ENCODE measurements around the gene CCDC88C.

Gene CCDC88C

DNA sequence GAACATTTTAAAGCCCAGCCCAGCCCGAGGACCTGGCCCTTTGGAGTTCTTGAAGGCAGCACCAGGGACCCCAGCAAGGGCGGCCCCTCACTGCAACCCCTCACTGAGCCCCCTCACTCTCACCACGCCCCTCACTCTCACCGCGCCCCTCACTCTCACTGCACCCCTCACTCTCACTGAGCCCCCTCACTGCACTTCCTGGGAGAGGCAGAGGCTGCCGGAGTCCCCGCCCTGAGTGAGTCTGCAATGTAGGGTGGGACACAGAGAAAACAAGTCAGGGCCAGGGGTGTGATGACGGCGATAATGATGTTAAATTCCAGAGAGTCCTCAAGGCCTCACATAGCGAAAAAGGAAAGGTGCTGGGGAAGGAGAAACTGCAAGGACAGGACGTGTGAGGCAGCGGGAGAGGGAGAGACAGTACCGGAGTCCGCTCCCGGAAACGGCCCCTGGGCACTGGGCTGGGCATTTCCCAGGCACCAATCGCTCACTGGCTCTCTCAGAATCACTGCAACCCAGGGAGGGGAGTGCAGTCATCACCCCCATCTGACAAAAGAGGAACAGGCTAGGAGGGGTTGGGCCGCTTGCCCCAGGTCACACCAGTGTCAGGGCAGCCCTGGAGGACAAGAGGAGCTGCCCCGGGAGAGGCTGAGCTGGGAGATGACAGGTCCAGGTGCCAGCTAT lies 24.9 kb downstream of the CCDC88C start:
- no peak for ATAC-seq (ENCODE audit: insufficient read depth, low read depth)
- Histone ChIP-seq H3K4me2 (ENCODE audit: insufficient read depth, low read length) (no peak overlapping the region), H3K4me3 (ENCODE audit: low read depth in 1 of 2, low read length in 2 of 2) (no peak overlapping the region), H4K20me1 (ENCODE audit: insufficient read depth, low read length) (peaks cover 90% of the 10 kb centered on the region), H3K9me3 (ENCODE audit: insufficient read depth, low read length, severe bottlenecking) (no peaks in the 10 kb centered on the region), H2AFZ (ENCODE audit: low read depth, low read length) (no peak overlapping the region), H3K9ac (ENCODE audit: low read depth, low read length) (no peak overlapping the region), H3K79me2 (ENCODE audit: insufficient read depth, low read length) (peaks cover 95% of the 10 kb centered on the region), H3K4me1 (ENCODE audit: insufficient read depth, low read length) (peaks cover 21% of the 10 kb centered on the region), H3K27me3 (ENCODE audit: insufficient read depth, low read length, poor library complexity) (no peaks in the 10 kb centered on the region), H3K36me3 (ENCODE audit: insufficient read depth, low read length) (peaks cover 10% of the 10 kb centered on the region), H3K27ac (ENCODE audit: low read length) (no peak overlapping the region)
- no peak for DNase-seq
- TF ChIP-seq, protein P1, sequence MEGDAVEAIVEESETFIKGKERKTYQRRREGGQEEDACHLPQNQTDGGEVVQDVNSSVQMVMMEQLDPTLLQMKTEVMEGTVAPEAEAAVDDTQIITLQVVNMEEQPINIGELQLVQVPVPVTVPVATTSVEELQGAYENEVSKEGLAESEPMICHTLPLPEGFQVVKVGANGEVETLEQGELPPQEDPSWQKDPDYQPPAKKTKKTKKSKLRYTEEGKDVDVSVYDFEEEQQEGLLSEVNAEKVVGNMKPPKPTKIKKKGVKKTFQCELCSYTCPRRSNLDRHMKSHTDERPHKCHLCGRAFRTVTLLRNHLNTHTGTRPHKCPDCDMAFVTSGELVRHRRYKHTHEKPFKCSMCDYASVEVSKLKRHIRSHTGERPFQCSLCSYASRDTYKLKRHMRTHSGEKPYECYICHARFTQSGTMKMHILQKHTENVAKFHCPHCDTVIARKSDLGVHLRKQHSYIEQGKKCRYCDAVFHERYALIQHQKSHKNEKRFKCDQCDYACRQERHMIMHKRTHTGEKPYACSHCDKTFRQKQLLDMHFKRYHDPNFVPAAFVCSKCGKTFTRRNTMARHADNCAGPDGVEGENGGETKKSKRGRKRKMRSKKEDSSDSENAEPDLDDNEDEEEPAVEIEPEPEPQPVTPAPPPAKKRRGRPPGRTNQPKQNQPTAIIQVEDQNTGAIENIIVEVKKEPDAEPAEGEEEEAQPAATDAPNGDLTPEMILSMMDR (IDR thresholded peaks at IDR 0.05; ENCODE audit: borderline replicate concordance, extremely low read depth, low read length, poor library complexity, severe bottlenecking) = no peak

DNA sequence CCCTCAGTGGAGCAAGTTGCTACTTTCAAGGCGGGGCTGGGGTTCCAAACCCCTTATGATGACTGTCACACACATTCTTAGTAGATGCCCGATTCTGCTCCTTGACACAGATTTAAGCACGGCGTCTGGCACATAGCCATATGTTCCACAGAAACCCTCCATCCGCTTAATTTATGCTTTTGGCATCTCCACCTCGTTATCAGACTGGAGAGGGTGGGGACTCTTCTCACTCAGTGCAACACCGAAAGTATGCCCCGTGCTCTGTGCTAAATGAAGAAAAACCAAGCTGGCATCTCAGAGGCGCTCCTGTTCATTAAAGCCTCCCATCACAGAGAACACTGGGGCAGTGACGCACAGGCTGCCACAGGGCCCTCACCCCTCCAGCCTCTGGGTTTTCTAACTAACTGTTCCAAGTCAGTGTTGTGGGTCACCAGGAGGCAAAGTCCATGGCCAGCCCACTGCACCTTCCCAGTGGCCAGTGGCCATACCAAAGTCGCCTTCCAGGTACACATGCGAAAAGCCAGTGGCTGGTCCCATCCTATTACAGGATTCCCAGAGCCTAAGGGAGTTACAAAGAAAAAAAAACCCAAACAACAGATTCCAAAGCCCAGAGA lies 27.3 kb downstream of the CCDC88C start:
- no peak overlapping the region for H3K4me2 ChIP-seq (ENCODE audit: insufficient read depth, low read length)
- H2AFZ ChIP-seq (ENCODE audit: low read depth, low read length) = no peak overlapping the region
- H3K9ac ChIP-seq (ENCODE audit: low read depth, low read length) = no peak overlapping the region
- no peak for TF ChIP-seq EZH2 (IDR thresholded peaks at IDR 0.05; ENCODE audit: borderline replicate concordance, low read depth, low read length, severe bottlenecking)
- TF ChIP-seq, protein P1 (IDR thresholded peaks at IDR 0.05; ENCODE audit: borderline replicate concordance, extremely low read depth, low read length, poor library complexity, severe bottlenecking) = no peak
- H3K79me2 ChIP-seq (ENCODE audit: insufficient read depth, low read length) = peaks cover 94% of the 10 kb centered on the region
- no peaks in the 10 kb centered on the region for H3K27me3 ChIP-seq (ENCODE audit: insufficient read depth, low read length, poor library complexity)
- H4K20me1 ChIP-seq (ENCODE audit: insufficient read depth, low read length) = peaks cover 87% of the 10 kb centered on the region
- H3K36me3 ChIP-seq (ENCODE audit: insufficient read depth, low read length) = peaks cover 9% of the 10 kb centered on the region; the same call in 1 of the 2 replicates
- no peak overlapping the region for H3K27ac ChIP-seq (ENCODE audit: low read length)
- DNase-seq = no peak
- no peaks in the 10 kb centered on the region for H3K9me3 ChIP-seq (ENCODE audit: insufficient read depth, low read length, severe bottlenecking)
- ATAC-seq (ENCODE audit: insufficient read depth, low read depth) = no peak
- H3K4me3 ChIP-seq (ENCODE audit: low read depth in 1 of 2, low read length in 2 of 2) = no peak overlapping the region
- H3K4me1 ChIP-seq (ENCODE audit: insufficient read depth, low read length) = peaks cover 3% of the 10 kb centered on the region; the same call in 1 of the 2 replicates

DNA sequence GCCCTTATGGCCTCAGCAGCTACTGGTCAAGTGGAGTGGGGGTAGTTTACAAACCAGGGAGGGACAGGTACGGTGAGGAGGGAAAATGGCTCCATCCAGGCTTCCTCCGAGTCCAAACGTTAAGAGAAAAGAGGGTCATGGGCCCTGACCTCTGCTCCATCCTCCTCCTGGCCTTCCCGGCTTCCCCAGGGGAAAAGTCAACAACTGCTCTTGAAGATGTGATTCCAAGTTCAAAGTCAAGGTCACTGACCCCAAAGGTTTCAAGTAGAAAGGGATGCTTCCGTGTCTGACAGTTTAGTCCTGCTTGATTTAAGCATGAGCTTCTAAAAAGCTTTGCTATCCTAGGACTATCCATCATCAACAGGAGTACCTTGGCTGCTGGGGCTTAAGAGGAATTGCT lies 28.5 kb downstream of the CCDC88C start:
- ATAC-seq (ENCODE audit: insufficient read depth, low read depth) = no peak
- Histone ChIP-seq H3K79me2 (ENCODE audit: insufficient read depth, low read length) (peaks cover 94% of the 10 kb centered on the region), H3K27ac (ENCODE audit: low read length) (no peak overlapping the region), H3K27me3 (ENCODE audit: insufficient read depth, low read length, poor library complexity) (no peaks in the 10 kb centered on the region), H2AFZ (ENCODE audit: low read depth, low read length) (no peak overlapping the region), H3K4me3 (ENCODE audit: low read depth in 1 of 2, low read length in 2 of 2) (no peak overlapping the region), H3K36me3 (ENCODE audit: insufficient read depth, low read length) (peaks cover 9% of the 10 kb centered on the region; the same call in 1 of the 2 replicates), H3K9me3 (ENCODE audit: insufficient read depth, low read length, severe bottlenecking) (no peaks in the 10 kb centered on the region), H3K4me2 (ENCODE audit: insufficient read depth, low read length) (no peak overlapping the region), H3K9ac (ENCODE audit: low read depth, low read length) (no peak overlapping the region), H4K20me1 (ENCODE audit: insufficient read depth, low read length) (peaks cover 87% of the 10 kb centered on the region), H3K4me1 (ENCODE audit: insufficient read depth, low read length) (peaks cover 1% of the 10 kb centered on the region; the same call in 1 of the 2 replicates)
- DNase-seq = no peak
- no peak for TF ChIP-seq EZH2 (IDR thresholded peaks at IDR 0.05; ENCODE audit: borderline replicate concordance, low read depth, low read length, severe bottlenecking)
- TF ChIP-seq, protein P1 (IDR thresholded peaks at IDR 0.05; ENCODE audit: borderline replicate concordance, extremely low read depth, low read length, poor library complexity, severe bottlenecking) = no peak

Measured in DND-41 (cell line).